ENCODE data around the gene KCTD15.

GRCh38 chr19:33830264-33830663 is 33.6 kb downstream of the KCTD15 start:
- TF ChIP-seq CTCF (conservative IDR thresholded peaks at IDR 0.05) (no peak), ZFX (IDR thresholded peaks at IDR 0.05) (no peak)

All from C4-2B (cell line).